K562 (cell line): ENCODE data around the gene JPH2. TPM values are rescaled to one million over a fixed set of nuclear protein-coding genes. Genes with fewer than 3 reads are reported as not detected.
A peak's percentile ranks its signal among the peaks of the same experiment; 100 is the strongest.

ENCODE experiments used
- ATAC-seq: fragments of 200-7000 bp; cut with Tn5 transposase; 3 replicates; pipeline ENCODE4 v1.9.1; 2020; ENCODE audit warnings: moderate library complexity
- BruUV-seq: library from RNA; stranded (reverse); fragments of 400-500 nt; replicated peaks from 2 replicates; lab custom pipeline; 2021; lab: Mats Ljungman, UMichigan
- CTCF ChIA-PET: fragments of 300-600 bp; formaldehyde crosslinking; extraction: SDS; loops from one replicate; lab custom pipeline; 2021; ENCODE audit warnings: low intra/inter-chr PET ratio; lab: Yijun Ruan, JAX
- POLR2A ChIA-PET: fragments of 300-600, 350-650 bp; sonication (Branson Sonifier 250); formaldehyde crosslinking; extraction: SDS; loops from one replicate; lab custom pipeline; 2021; ENCODE audit warnings: antibody characterized with exemption, inconsistent platforms; lab: Yijun Ruan, JAX
- DNase-seq, 4 experiments: peaks; one replicate each; pipeline versions ENCODE4 v3.0.0 to v3.0.0-alpha.2; 2011 to 2018; ENCODE audit warnings: low spot score in 3 of 4, mixed read lengths in 3 of 4; ENCODE audit errors: extremely low read depth in 1 of 4
- FAIRE-seq: peaks from 2 replicates; lab custom pipeline; 2011; peaks lifted over from hg19 to GRCh38; lab: Jason Lieb, UNC
- H2AFZ ChIP-seq: 2 replicates; pipeline ENCODE4 v1.6.0; 2011; ENCODE audit warnings: low read depth, low read length, control low read depth, inconsistent platforms
- H3K27ac ChIP-seq: fragments of 200-600 bp; 3 replicates; pipeline ENCODE4 v1.8.0; 2011; ENCODE audit warnings: low read depth, mild to moderate bottlenecking, control low read depth, inconsistent platforms, low read length, moderate library complexity, mixed read lengths; ENCODE audit errors: extremely low read depth
- H3K27me3 ChIP-seq, 2 experiments: fragments of 300-600 bp in 1 of 2; 2 replicates in 1 of 2; 3 replicates in 1 of 2; pipeline versions ENCODE4 v1.6.0 to v1.8.0; 2011; ENCODE audit warnings: inconsistent platforms in 2 of 2, low read length in 2 of 2, mild to moderate bottlenecking in 1 of 2, mixed read lengths in 1 of 2, moderate library complexity in 1 of 2; ENCODE audit not compliant: control insufficient read depth in 2 of 2, insufficient read depth in 2 of 2
- H3K36me3 ChIP-seq: fragments of 300-600 bp; 3 replicates; pipeline ENCODE4 v1.8.0; 2011; ENCODE audit warnings: mild to moderate bottlenecking, low read length, inconsistent platforms; ENCODE audit not compliant: control insufficient read depth, insufficient read depth
- H3K4me1 ChIP-seq, 2 experiments: fragments of 200-600 bp in 1 of 2; replicated peaks in 1 of 2; 2 replicates in 1 of 2; 3 replicates in 1 of 2; pipeline versions ENCODE4 v1.5.1 to v1.8.0; 2011; ENCODE audit warnings: inconsistent platforms in 2 of 2, low read length in 2 of 2, mild to moderate bottlenecking in 1 of 2, mixed read lengths in 1 of 2, moderate library complexity in 1 of 2; ENCODE audit not compliant: control insufficient read depth in 2 of 2, insufficient read depth in 2 of 2
- H3K4me2 ChIP-seq: 2 replicates; pipeline ENCODE4 v1.6.1; 2011; ENCODE audit warnings: low read length, control low read depth, inconsistent platforms, mixed read lengths; ENCODE audit not compliant: insufficient read depth
- H3K4me3 ChIP-seq: fragments of 200-600 bp; sonication (generic), shearing (Covaris generic); 2 replicates; pipeline ENCODE4 v1.5.1; 2016; ENCODE audit warnings: control low read depth, inconsistent platforms
- H3K79me2 ChIP-seq: fragments of 200-600 bp; 3 replicates; pipeline ENCODE4 v1.8.0; 2011; ENCODE audit warnings: low read length, inconsistent platforms; ENCODE audit not compliant: control insufficient read depth, insufficient read depth
- H3K9ac ChIP-seq, 2 experiments: 2 replicates each; pipeline versions ENCODE4 v1.6.0 to v1.6.1; 2011; ENCODE audit warnings: low read depth in 2 of 2, low read length in 2 of 2, control low read depth in 1 of 2, inconsistent platforms in 1 of 2, mild to moderate bottlenecking in 1 of 2, mixed read lengths in 1 of 2; ENCODE audit not compliant: insufficient read depth in 1 of 2
- H3K9me1 ChIP-seq: one replicate; pipeline ENCODE4 v1.6.0; 2011; ENCODE audit warnings: inconsistent platforms, mild to moderate bottlenecking, low read length, moderate library complexity; ENCODE audit not compliant: control insufficient read depth, insufficient read depth
- H3K9me3 ChIP-seq: replicated peaks from 2 replicates; pipeline ENCODE4 v1.5.1; 2011; ENCODE audit warnings: low read depth, low read length, inconsistent platforms; ENCODE audit not compliant: control insufficient read depth, insufficient read depth
- H4K20me1 ChIP-seq: replicated peaks from 2 replicates; pipeline ENCODE4 v1.6.1; 2011; ENCODE audit warnings: low read length, inconsistent platforms, mixed read lengths; ENCODE audit not compliant: control insufficient read depth, insufficient read depth
- CREB3L1 ChIP-seq: fragments of 450-650 bp; IDR thresholded peaks from 2 replicates; pipeline ENCODE4 v1.6.1; 2014; ENCODE audit warnings: low read depth, mild to moderate bottlenecking, moderate library complexity, borderline replicate concordance
- DEAF1 ChIP-seq: fragments of 450-650 bp; formaldehyde crosslinking; IDR thresholded peaks from 2 replicates; pipeline ENCODE4 v1.4.0; 2020; ENCODE audit warnings: mild to moderate bottlenecking, moderate library complexity
- ESRRB ChIP-seq: fragments of 250-450 bp; sonication (Bioruptor Pico); IDR thresholded peaks from 2 replicates; pipeline ENCODE4 v1.5.0; 2020; ENCODE audit warnings: mild to moderate bottlenecking, moderate library complexity, borderline replicate concordance
- ETV1 ChIP-seq: fragments of 450-650 bp; conservative IDR thresholded peaks from 2 replicates; pipeline ENCODE4 v1.6.1; 2016; ENCODE audit warnings: missing genetic modification characterization, control low read depth, low read depth, missing compliant biosample characterization
- NCOA1 ChIP-seq: fragments of 450-650 bp; IDR thresholded peaks from 2 replicates; pipeline ENCODE4 v1.6.1; 2016; ENCODE audit warnings: low read depth
- NELFE ChIP-seq: IDR thresholded peaks from 2 replicates; pipeline ENCODE4 v1.6.1; 2011; ENCODE audit warnings: mild to moderate bottlenecking; ENCODE audit not compliant: insufficient read depth, insufficient read length
- PCBP1 ChIP-seq: fragments of 200-400 bp; formaldehyde crosslinking; IDR thresholded peaks from 2 replicates; pipeline ENCODE4 v1.6.1; 2018; ENCODE audit warnings: mild to moderate bottlenecking, low read depth, low read length; ENCODE audit not compliant: poor library complexity, severe bottlenecking
- POLR3A ChIP-seq: IDR thresholded peaks from 2 replicates; pipeline ENCODE4 v1.6.1; 2011; ENCODE audit warnings: borderline replicate concordance, mild to moderate bottlenecking, moderate library complexity; ENCODE audit not compliant: insufficient read length, insufficient read depth; ENCODE audit errors: extremely low read depth
- SMAD1 ChIP-seq: fragments of 150-350 bp; IDR thresholded peaks from 2 replicates; pipeline ENCODE4 v1.6.1; 2014; ENCODE audit warnings: low read length, low read depth; ENCODE audit not compliant: partially characterized antibody
- ZC3H4 ChIP-seq: sonication (generic); formaldehyde crosslinking; IDR thresholded peaks from 2 replicates; pipeline ENCODE4 v1.9.0; 2021; ENCODE audit warnings: missing genetic modification reagents, borderline replicate concordance
- ZKSCAN1 ChIP-seq: fragments of 150-350 bp; IDR thresholded peaks from 2 replicates; pipeline ENCODE4 v1.6.1; 2016; ENCODE audit warnings: low read depth, low read length
- ZNF140 ChIP-seq: fragments of 250-450 bp; sonication (Bioruptor Pico); IDR thresholded peaks from 2 replicates; pipeline ENCODE4 v1.8.0; 2021; ENCODE audit warnings: moderate library complexity, mild to moderate bottlenecking, inconsistent platforms
- ZNF197 ChIP-seq: fragments of 200-800 bp; sonication (Bioruptor generic); IDR thresholded peaks from 2 replicates; pipeline ENCODE4 v1.6.1; 2016; ENCODE audit warnings: low read depth, missing genetic modification characterization, missing compliant biosample characterization
- WGBS: fragments of 100-300 bp; shearing (Covaris generic); methylation state at CpG from one replicate; pipeline ENCODE4 v1.1.6; 2016; ENCODE audit warnings: low coverage, mixed read lengths; ENCODE audit not compliant: insufficient coverage; ENCODE audit errors: missing lambda C conversion rate; 5-methylcytosine and 5-hydroxymethylcytosine counted together
- in situ Hi-C: fragments of 300-500 bp; cut with MboI; formaldehyde crosslinking; loops from 4 replicates; pipeline ENCODE4 v1.15.0; 2018; ENCODE audit warnings: inconsistent platforms, mixed read lengths
- intact Hi-C: fragments of 100-400 bp; cut with micrococcal nuclease; formaldehyde crosslinking; loops from 2 replicates; pipeline ENCODE4 v1.14.2; 2022
- polyA plus RNA-seq, 8 experiments: library from polyadenylated mRNA; depleted of rRNA in 4 of 8; stranded (reverse) in 5 of 8; unstranded in 3 of 8; fragments of >200 nt; fragmentation: Nextera tagmentation in 2 of 8; fragmentation: Illumina TruSeq in 1 of 8; extraction: Ambion mirVana in 2 of 8; extraction: Trizol in 1 of 8; gene quantifications; 2 replicates each; pipeline versions ENCODE4 v1.2.1 to v1.2.3, GENCODE V29; 2011 to 2014; ENCODE audit warnings: inconsistent platforms in 1 of 8, missing spikeins in 1 of 8
- total RNA-seq, 7 experiments: library from RNA; depleted of rRNA in 6 of 7; stranded (reverse); fragments of >200 nt in 6 of 7; fragmentation: Illumina TruSeq in 2 of 7; extraction: Trizol in 2 of 7; gene quantifications; 2 replicates each; pipeline versions ENCODE4 v1.2.1 to v1.2.3, GENCODE V29; 2011 to 2021; ENCODE audit warnings: low replicate concordance in 1 of 7

JPH2 gene
- total and polyA plus RNA-seq, 9 of the 15 experiments (the other 6 are each of a cell fraction or from before 2014, with no cell fraction given) = not detected

GRCh38 chr20:44068316-44069201, 118.4 kb downstream of the JPH2 start:
- Histone ChIP-seq H2AFZ (no peak overlapping the region), H3K79me2 (no peaks in the 10 kb centered on the region), H3K9me1 (peaks cover 3% of the 10 kb centered on the region), H3K36me3 (no peaks in the 10 kb centered on the region), H3K4me3 (no peak overlapping the region), H3K9ac (no peak overlapping the region), H4K20me1 (0 out of 2 replicates have a peak, but pooled peaks cover 6% of the 10 kb centered on the region), H3K4me1 (no peaks in the 10 kb centered on the region), H3K27ac (no peak overlapping the region), H3K27me3 (peaks cover 40 to 85% of the 10 kb centered on the region in 2 experiments), H3K9me3 (no peaks in the 10 kb centered on the region), H3K4me2 (no peak overlapping the region)
- POLR2A ChIA-PET = interaction anchor here (0.6 to 1.3 kb wide), 3 partner anchors 9 to 302 kb away, joined by 3 to 4 read pairs (median 4); no protein-coding TSS in a partner anchor
- no TSS peak for BruUV-seq
- DNase-seq = peak in 2 of 4 experiments; percentile 19 to 35
- intact Hi-C loops = no loop called here
- no peak for FAIRE-seq
- 13% methylated on average over 29 of the region's 30 CpGs for WGBS
- in situ Hi-C loops = no loop called here
- CTCF ChIA-PET = no interaction called here
- no peak for TF ChIP-seq ETV1
- TF ChIP-seq NELFE = no peak
- no peak for TF ChIP-seq ZNF140 (CRISPR knock-in tag)
- no peak for TF ChIP-seq PCBP1
- TF ChIP-seq ZC3H4 (CRISPR knock-in tag) = no peak
- TF ChIP-seq POLR3A = no peak
- no peak for TF ChIP-seq SMAD1
- no peak for TF ChIP-seq ESRRB (CRISPR knock-in tag)
- no peak for TF ChIP-seq ZKSCAN1
- TF ChIP-seq NCOA1 = no peak
- no peak for TF ChIP-seq DEAF1 (CRISPR knock-in tag)
- no peak for TF ChIP-seq CREB3L1
- no peak for TF ChIP-seq ZNF197
- no peak; the same call in 2 of the 3 replicates for ATAC-seq
